ENCODE data around the gene ATP6V1G2.
"Not testable (repeated sequence)": the region's sequence is repeated elsewhere in the genome, so short reads cannot be mapped to it uniquely, and the experiment has no call there.

The ATP6V1G2 gene

DNA sequence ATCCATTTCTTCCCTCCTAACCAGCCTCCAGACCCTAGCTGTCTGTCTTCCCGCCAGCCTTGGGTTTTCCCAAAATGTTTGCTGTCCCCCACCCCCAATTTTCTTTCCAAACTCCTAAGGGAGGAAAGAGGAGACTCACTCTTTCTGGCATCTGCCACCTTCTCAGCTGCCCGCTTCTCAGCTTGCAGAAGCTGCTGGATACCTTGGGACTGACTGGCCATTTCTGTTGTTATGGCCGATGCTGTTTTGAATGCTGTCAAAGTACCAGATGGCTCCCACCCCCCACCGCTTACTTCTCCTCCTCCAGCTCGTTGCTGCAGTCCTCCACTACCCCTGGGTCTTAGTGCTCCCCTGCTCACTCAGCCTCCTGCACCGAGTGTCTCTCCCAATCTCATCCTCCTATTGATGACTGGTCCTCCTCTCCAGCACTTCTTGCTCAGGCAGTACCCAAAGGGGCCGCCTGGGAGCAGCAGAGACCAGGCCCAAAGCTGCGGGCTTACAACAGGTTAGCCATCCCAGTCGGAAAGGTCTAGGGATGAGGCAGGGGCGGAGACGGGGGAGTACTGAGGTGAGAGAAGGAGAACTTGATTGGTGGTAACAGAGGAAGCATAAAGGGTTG is at the start of gene ATP6V1G2:
Gene ATP6V1G2 (minus strand): TSS at position 270 of the 619 bp plus-strand sequence. CDS start 49 bp downstream, at position 221.
- TF ChIP-seq, protein P1, sequence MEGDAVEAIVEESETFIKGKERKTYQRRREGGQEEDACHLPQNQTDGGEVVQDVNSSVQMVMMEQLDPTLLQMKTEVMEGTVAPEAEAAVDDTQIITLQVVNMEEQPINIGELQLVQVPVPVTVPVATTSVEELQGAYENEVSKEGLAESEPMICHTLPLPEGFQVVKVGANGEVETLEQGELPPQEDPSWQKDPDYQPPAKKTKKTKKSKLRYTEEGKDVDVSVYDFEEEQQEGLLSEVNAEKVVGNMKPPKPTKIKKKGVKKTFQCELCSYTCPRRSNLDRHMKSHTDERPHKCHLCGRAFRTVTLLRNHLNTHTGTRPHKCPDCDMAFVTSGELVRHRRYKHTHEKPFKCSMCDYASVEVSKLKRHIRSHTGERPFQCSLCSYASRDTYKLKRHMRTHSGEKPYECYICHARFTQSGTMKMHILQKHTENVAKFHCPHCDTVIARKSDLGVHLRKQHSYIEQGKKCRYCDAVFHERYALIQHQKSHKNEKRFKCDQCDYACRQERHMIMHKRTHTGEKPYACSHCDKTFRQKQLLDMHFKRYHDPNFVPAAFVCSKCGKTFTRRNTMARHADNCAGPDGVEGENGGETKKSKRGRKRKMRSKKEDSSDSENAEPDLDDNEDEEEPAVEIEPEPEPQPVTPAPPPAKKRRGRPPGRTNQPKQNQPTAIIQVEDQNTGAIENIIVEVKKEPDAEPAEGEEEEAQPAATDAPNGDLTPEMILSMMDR (conservative IDR thresholded peaks at IDR 0.05; ENCODE audit: control insufficient read depth, insufficient read depth, low read depth, low read length): peak; percentile 99
- H3K4me3 ChIP-seq (ENCODE audit: control insufficient read depth, low read depth, low read length): peak within 1 kb of the TSS; percentile 41
- DNase-seq (ENCODE audit: low read depth): peak; percentile 91

DNA sequence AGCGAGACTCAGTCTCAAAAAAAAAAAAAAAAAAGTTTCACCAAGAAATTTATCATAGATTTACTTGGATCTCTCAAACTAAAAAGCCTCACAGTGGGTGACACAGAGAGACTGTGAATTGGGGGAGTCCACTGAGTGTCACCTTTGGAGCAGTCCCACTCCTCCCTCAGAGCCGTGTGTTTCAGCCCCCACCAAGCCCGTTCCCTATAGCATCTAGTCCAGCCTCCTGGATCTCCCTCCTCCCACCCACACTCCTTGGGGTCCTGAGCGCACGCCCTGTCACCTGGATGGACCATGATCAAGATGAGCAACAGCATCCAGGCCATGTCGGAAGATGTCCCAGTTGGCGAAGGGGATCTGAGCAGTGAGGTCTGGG is 46.0 kb upstream of the ATP6V1G2 start:
- TF ChIP-seq, protein P1 (conservative IDR thresholded peaks at IDR 0.05; ENCODE audit: control insufficient read depth, insufficient read depth, low read depth, low read length): no peak
- DNase-seq (ENCODE audit: low read depth): no peak
- no peak overlapping the region for H3K4me3 ChIP-seq (ENCODE audit: control insufficient read depth, low read depth, low read length)

DNA sequence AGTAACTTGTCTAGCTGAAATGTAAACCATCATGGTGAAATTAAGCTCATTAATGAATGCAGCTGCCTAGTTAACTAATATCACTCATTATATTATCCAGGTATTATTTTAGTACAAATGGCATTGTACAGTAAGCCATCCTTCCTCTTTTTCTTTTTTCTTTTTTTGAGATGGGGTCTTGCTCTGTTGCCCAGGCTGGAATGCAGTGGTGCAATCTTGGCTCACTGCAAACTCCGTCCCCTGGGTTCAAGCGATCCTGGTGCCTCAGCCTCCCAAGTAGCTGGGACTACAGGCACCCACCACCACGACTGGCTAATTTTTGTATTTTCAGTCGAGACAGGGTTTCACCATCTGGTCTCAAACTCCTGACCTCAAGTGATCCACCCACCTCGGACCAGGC is 44.3 kb upstream of the ATP6V1G2 start:
- DNase-seq (ENCODE audit: low read depth); H3K4me3 ChIP-seq (ENCODE audit: control insufficient read depth, low read depth, low read length): not testable (repeated sequence)

GRCh38 chr6:31588871-31589650 is 42.7 kb upstream of the ATP6V1G2 start:
- TF ChIP-seq, protein P1 (conservative IDR thresholded peaks at IDR 0.05; ENCODE audit: control insufficient read depth, insufficient read depth, low read depth, low read length): no peak
- DNase-seq (ENCODE audit: low read depth): peak; percentile 25
- H3K4me3 ChIP-seq (ENCODE audit: control insufficient read depth, low read depth, low read length): no peak overlapping the region

- DNase-seq (ENCODE audit: low read depth): no peak
- H3K4me3 ChIP-seq (ENCODE audit: control insufficient read depth, low read depth, low read length): no peak overlapping the region
- TF ChIP-seq, protein P1 (conservative IDR thresholded peaks at IDR 0.05; ENCODE audit: control insufficient read depth, insufficient read depth, low read depth, low read length): no peak
These were observed 41.7 kb upstream of the ATP6V1G2 start for GRCh38 chr6:31587791-31588777.

DNA sequence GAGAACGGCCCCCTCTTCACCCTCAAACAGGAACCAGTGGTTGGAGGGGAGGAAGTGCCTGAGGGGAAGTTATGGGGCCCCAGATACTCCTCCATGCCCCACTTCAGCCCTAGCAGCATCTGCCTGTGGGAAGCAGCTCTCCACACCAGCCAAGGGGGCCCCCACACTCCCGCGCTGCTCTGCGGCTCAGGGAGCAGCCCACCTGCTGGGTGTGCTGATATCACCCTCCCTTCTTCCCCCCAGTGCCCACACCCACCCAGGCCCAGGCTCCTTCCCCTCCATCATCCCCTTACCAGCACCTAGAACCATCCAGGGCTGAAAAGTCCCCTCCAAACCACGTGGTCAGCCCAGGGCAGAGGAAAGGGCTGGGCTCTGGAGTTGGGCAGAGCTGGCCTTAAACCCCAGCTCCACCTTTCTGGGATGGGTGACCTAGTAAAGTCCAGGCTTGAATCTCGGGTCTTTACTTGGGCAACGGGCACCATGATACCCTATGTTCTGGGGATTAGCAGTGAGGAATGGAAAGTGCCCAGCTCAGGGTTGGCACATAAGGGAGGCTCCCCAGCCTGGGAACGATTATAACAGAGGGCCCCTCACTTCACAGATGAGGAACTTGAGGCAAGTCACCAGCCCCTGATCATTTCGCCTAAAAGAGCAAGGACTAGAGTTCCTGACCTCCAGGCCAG is 40.3 kb upstream of the ATP6V1G2 start:
- TF ChIP-seq, protein P1 (conservative IDR thresholded peaks at IDR 0.05; ENCODE audit: control insufficient read depth, insufficient read depth, low read depth, low read length): no peak
- H3K4me3 ChIP-seq (ENCODE audit: control insufficient read depth, low read depth, low read length): no peak overlapping the region
- no peak for DNase-seq (ENCODE audit: low read depth)
